SK-N-SH (cell line): Measurements from ENCODE around the gene RPL3. TPM values are rescaled to one million over a fixed set of nuclear protein-coding genes. Genes with fewer than 3 reads are reported as not detected.

Experiments used
- CTCF ChIA-PET: fragments of 300-600, 350-600 bp; formaldehyde crosslinking; extraction: SDS; loops from one replicate; lab custom pipeline; 2021; lab: Yijun Ruan, JAX
- POLR2A ChIA-PET: fragments of 350-600 bp; sonication (Branson Sonifier 250); formaldehyde crosslinking; extraction: SDS; loops from one replicate; lab custom pipeline; 2020; ENCODE audit warnings: antibody characterized with exemption, inconsistent platforms; lab: Yijun Ruan, JAX
- DNase-seq: peaks from one replicate; pipeline ENCODE4 v3.0.0; 2012
- H2AFZ ChIP-seq: fragments of 200-600 bp; sonication (generic); 2 replicates; pipeline ENCODE4 v1.8.1; 2016; ENCODE audit warnings: antibody characterized with exemption, mild to moderate bottlenecking, low read depth
- H3F3A ChIP-seq: fragments of 200-600 bp; sonication (generic); replicated peaks from 2 replicates; pipeline ENCODE3; 2016; ENCODE audit warnings: antibody characterized with exemption, mild to moderate bottlenecking; ENCODE audit not compliant: insufficient read depth
- H3K27ac ChIP-seq, 2 experiments: fragments of 200-500 bp in 1 of 2; fragments of 200-600 bp in 1 of 2; sonication (Bioruptor generic) in 1 of 2; sonication (generic), shearing (Covaris generic) in 1 of 2; 2 replicates each; pipeline versions ENCODE4 v1.5.1 to v1.6.1; 2014 to 2016; ENCODE audit warnings: low read depth in 2 of 2, inconsistent platforms in 1 of 2, low read length in 1 of 2, mild to moderate bottlenecking in 1 of 2, mixed read lengths in 1 of 2
- H3K27me3 ChIP-seq: fragments of 200-600 bp; sonication (generic), shearing (Covaris generic); 2 replicates; pipeline ENCODE4 v1.6.1; 2016; ENCODE audit warnings: mixed run types; ENCODE audit not compliant: insufficient read depth
- H3K36me3 ChIP-seq, 2 experiments: fragments of 200-500 bp in 1 of 2; fragments of 200-600 bp in 1 of 2; sonication (Bioruptor generic) in 1 of 2; sonication (generic) in 1 of 2; replicated peaks in 1 of 2; 2 replicates each; pipeline versions ENCODE3 to v1.5.1; 2014 to 2016; ENCODE audit warnings: low read length in 1 of 2, mild to moderate bottlenecking in 1 of 2; ENCODE audit not compliant: insufficient read depth in 2 of 2, control insufficient read depth in 1 of 2
- H3K4me1 ChIP-seq, 2 experiments: fragments of 200-500 bp in 1 of 2; fragments of 200-600 bp in 1 of 2; sonication (Bioruptor generic) in 1 of 2; sonication (generic), shearing (Covaris generic) in 1 of 2; 2 replicates each; pipeline versions ENCODE4 v1.5.1 to v1.6.1; 2014 to 2016; ENCODE audit warnings: low read depth in 1 of 2, low read length in 1 of 2, mixed run types in 1 of 2; ENCODE audit not compliant: insufficient read depth in 2 of 2, control insufficient read depth in 1 of 2
- H3K4me2 ChIP-seq: fragments of 200-600 bp; sonication (generic), shearing (Covaris generic); 2 replicates; pipeline ENCODE4 v1.6.1; 2017; ENCODE audit warnings: mixed run types
- H3K4me3 ChIP-seq, 2 experiments: fragments of 200-500 bp in 1 of 2; fragments of 200-600 bp in 1 of 2; sonication (Bioruptor generic) in 1 of 2; sonication (generic), shearing (Covaris generic) in 1 of 2; 2 replicates each; pipeline versions ENCODE4 v1.5.1 to v1.8.1; 2014 to 2016; ENCODE audit warnings: low read depth in 2 of 2, inconsistent platforms in 1 of 2, low read length in 1 of 2, mild to moderate bottlenecking in 1 of 2, mixed read lengths in 1 of 2, moderate library complexity in 1 of 2
- H3K79me2 ChIP-seq: fragments of 200-600 bp; sonication (generic); 2 replicates; pipeline ENCODE4 v1.8.1; 2017; ENCODE audit warnings: mild to moderate bottlenecking; ENCODE audit not compliant: insufficient read depth
- H3K9ac ChIP-seq: fragments of 200-600 bp; sonication (generic); 2 replicates; pipeline ENCODE4 v1.6.1; 2017; ENCODE audit warnings: mixed run types
- H3K9me2 ChIP-seq: fragments of 200-600 bp; sonication (generic); 2 replicates; pipeline ENCODE4 v1.6.1; 2017; ENCODE audit warnings: mixed run types
- H3K9me3 ChIP-seq: fragments of 200-600 bp; sonication (generic); 2 replicates; pipeline ENCODE4 v1.6.1; 2017; ENCODE audit warnings: mixed run types, mild to moderate bottlenecking, moderate library complexity
- H4K20me1 ChIP-seq: fragments of 200-600 bp; sonication (generic); 2 replicates; pipeline ENCODE4 v1.6.1; 2017; ENCODE audit warnings: mild to moderate bottlenecking, mixed run types; ENCODE audit not compliant: insufficient read depth
- CHD2 ChIP-seq: fragments of 150-350 bp; IDR thresholded peaks from 2 replicates; pipeline ENCODE4 v1.6.1; 2018; ENCODE audit warnings: low read length; ENCODE audit not compliant: partially characterized antibody
- EP300 ChIP-seq, 2 experiments: IDR thresholded peaks; 2 replicates each; pipeline versions ENCODE4 v1.4.0 to v1.6.1; 2012; ENCODE audit warnings: borderline replicate concordance in 1 of 2, low read depth in 1 of 2, low read length in 1 of 2
- FOSL2 ChIP-seq: IDR thresholded peaks from 2 replicates; pipeline ENCODE4 v1.4.0; 2012; ENCODE audit warnings: low read depth, mild to moderate bottlenecking, moderate library complexity, borderline replicate concordance
- IRF3 ChIP-seq: fragments of 150-350 bp; IDR thresholded peaks from 2 replicates; pipeline ENCODE4 v1.6.1; 2016; ENCODE audit warnings: mild to moderate bottlenecking, low read depth, low read length
- JUND ChIP-seq: IDR thresholded peaks from 2 replicates; pipeline ENCODE4 v1.4.0; 2012
- MEF2A ChIP-seq: IDR thresholded peaks from 2 replicates; pipeline ENCODE4 v1.4.0; 2012; ENCODE audit warnings: low read depth, borderline replicate concordance
- MXI1 ChIP-seq: IDR thresholded peaks from 2 replicates; pipeline ENCODE4 v1.6.1; 2012; ENCODE audit warnings: mild to moderate bottlenecking, low read depth, low read length, improper control_type of control experiment
- NFIC ChIP-seq: IDR thresholded peaks from 2 replicates; pipeline ENCODE4 v1.4.0; 2012; ENCODE audit warnings: borderline replicate concordance
- NRF1 ChIP-seq: IDR thresholded peaks from 2 replicates; pipeline ENCODE4 v1.6.1; 2012; ENCODE audit warnings: low read depth, mild to moderate bottlenecking, low read length
- PBX3 ChIP-seq: IDR thresholded peaks from 2 replicates; pipeline ENCODE4; 2012
- RAD21 ChIP-seq: IDR thresholded peaks from 2 replicates; pipeline ENCODE4 v1.6.1; 2012; ENCODE audit warnings: mild to moderate bottlenecking, low read length
- RCOR1 ChIP-seq: fragments of 150-350 bp; IDR thresholded peaks from 2 replicates; pipeline ENCODE4 v1.6.1; 2017; ENCODE audit warnings: antibody characterized with exemption, low read length
- RXRA ChIP-seq: IDR thresholded peaks from 2 replicates; pipeline ENCODE4 v1.4.0; 2012; ENCODE audit warnings: low read depth, mild to moderate bottlenecking, borderline replicate concordance
- SMC3 ChIP-seq: IDR thresholded peaks from 2 replicates; pipeline ENCODE4 v1.6.1; 2012; ENCODE audit warnings: low read depth, low read length, improper control_type of control experiment
- TAF1 ChIP-seq: IDR thresholded peaks from 2 replicates; pipeline ENCODE4 v1.6.1; 2012; ENCODE audit warnings: low read depth, mild to moderate bottlenecking, low read length, moderate library complexity, borderline replicate concordance
- TCF12 ChIP-seq: IDR thresholded peaks from 2 replicates; pipeline ENCODE4 v1.4.0; 2012
- USF2 ChIP-seq: fragments of 150-350 bp; IDR thresholded peaks from 2 replicates; pipeline ENCODE4 v1.6.1; 2017; ENCODE audit warnings: antibody characterized with exemption, low read length, low read depth, borderline replicate concordance
- ZBTB33 ChIP-seq: IDR thresholded peaks from 2 replicates; pipeline ENCODE4 v1.4.0; 2012; ENCODE audit warnings: low read depth, borderline replicate concordance
- WGBS: methylation state at CpG from one replicate; pipeline ENCODE4 v1.1.6; 2017; ENCODE audit warnings: low lambda C conversion rate; 5-methylcytosine and 5-hydroxymethylcytosine counted together
- polyA plus RNA-seq, 3 experiments: library from polyadenylated mRNA; depleted of rRNA; stranded (reverse); fragments of >200 nt; gene quantifications; 2 replicates each; pipeline ENCODE4 v1.2.3, GENCODE V29; 2012
- TF ChIP-seq, protein P1 (sequence below): IDR thresholded peaks from 2 replicates; pipeline ENCODE4 v1.6.1; 2012; ENCODE audit warnings: mild to moderate bottlenecking, low read depth, low read length, moderate library complexity

RPL3 gene
- polyA plus RNA-seq, 1 of the 3 experiments (the other 2 are of a cell fraction) = 4,976 TPM

- TF ChIP-seq, protein P1, sequence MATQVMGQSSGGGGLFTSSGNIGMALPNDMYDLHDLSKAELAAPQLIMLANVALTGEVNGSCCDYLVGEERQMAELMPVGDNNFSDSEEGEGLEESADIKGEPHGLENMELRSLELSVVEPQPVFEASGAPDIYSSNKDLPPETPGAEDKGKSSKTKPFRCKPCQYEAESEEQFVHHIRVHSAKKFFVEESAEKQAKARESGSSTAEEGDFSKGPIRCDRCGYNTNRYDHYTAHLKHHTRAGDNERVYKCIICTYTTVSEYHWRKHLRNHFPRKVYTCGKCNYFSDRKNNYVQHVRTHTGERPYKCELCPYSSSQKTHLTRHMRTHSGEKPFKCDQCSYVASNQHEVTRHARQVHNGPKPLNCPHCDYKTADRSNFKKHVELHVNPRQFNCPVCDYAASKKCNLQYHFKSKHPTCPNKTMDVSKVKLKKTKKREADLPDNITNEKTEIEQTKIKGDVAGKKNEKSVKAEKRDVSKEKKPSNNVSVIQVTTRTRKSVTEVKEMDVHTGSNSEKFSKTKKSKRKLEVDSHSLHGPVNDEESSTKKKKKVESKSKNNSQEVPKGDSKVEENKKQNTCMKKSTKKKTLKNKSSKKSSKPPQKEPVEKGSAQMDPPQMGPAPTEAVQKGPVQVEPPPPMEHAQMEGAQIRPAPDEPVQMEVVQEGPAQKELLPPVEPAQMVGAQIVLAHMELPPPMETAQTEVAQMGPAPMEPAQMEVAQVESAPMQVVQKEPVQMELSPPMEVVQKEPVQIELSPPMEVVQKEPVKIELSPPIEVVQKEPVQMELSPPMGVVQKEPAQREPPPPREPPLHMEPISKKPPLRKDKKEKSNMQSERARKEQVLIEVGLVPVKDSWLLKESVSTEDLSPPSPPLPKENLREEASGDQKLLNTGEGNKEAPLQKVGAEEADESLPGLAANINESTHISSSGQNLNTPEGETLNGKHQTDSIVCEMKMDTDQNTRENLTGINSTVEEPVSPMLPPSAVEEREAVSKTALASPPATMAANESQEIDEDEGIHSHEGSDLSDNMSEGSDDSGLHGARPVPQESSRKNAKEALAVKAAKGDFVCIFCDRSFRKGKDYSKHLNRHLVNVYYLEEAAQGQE = no peak
- TF ChIP-seq NFIC = no peak
- no peak for TF ChIP-seq SMC3
- TF ChIP-seq MEF2A = no peak
- no peak for TF ChIP-seq RAD21
- TF ChIP-seq IRF3 = no peak
- TF ChIP-seq PBX3 = no peak
- TF ChIP-seq ZBTB33 = no peak
- no peak for TF ChIP-seq EP300 (IDR thresholded peaks at IDR 0.05; ENCODE audit: borderline replicate concordance in 1 of 2, low read depth in 1 of 2, low read length in 1 of 2)
- no peak for TF ChIP-seq RCOR1
- no peak for TF ChIP-seq NRF1
- TF ChIP-seq TAF1 = no peak
- TF ChIP-seq MXI1 = no peak
- TF ChIP-seq TCF12 = no peak
- TF ChIP-seq JUND = no peak
- TF ChIP-seq CHD2 = no peak
- no peak for TF ChIP-seq RXRA
- no peak for TF ChIP-seq USF2
- no peak for TF ChIP-seq FOSL2
- TF ChIP-seq, all 33 proteins: peak for 0
- CTCF ChIA-PET = interaction anchor here (0.7 kb wide), 1 partner anchor 14 kb away, joined by 3 read pairs; no protein-coding TSS in a partner anchor
- H3K4me1 ChIP-seq = peaks cover 3 to 7% of the 10 kb centered on the region in 2 experiments; a peak in 3 of 4 replicates
Measured at GRCh38 chr22:39296535-39296934, 22.9 kb downstream of the RPL3 start.

More at GRCh38 chr22:39296535-39296934, 22.9 kb downstream of the RPL3 start:
- no peak overlapping the region for H3K4me2 ChIP-seq
- H3K27me3 ChIP-seq = no peaks in the 10 kb centered on the region
- POLR2A ChIA-PET = no interaction called here
- no peaks in the 10 kb centered on the region for H3K9me3 ChIP-seq
- H4K20me1 ChIP-seq = no peaks in the 10 kb centered on the region
- H3K4me3 ChIP-seq = no peak overlapping the region
- H3K79me2 ChIP-seq = no peaks in the 10 kb centered on the region
- no peak overlapping the region for H3K27ac ChIP-seq
- no peaks in the 10 kb centered on the region for H3F3A ChIP-seq
- no peak overlapping the region for H2AFZ ChIP-seq
- no peak for DNase-seq
- no peaks in the 10 kb centered on the region for H3K9me2 ChIP-seq
- WGBS = 90% methylated on average over 2 of the region's 6 CpGs
- H3K9ac ChIP-seq = no peak overlapping the region
- H3K36me3 ChIP-seq = no peaks in the 10 kb centered on the region
